Activated gamma-delta T cell (primary cell): ENCODE results near the gene CAMK1G.

Experiments used
- DNase-seq: peaks from one replicate; lab custom pipeline; 2025; lab: John Stamatoyannopoulos, UW

CAMK1G gene

GRCh38 chr1:209635850-209636249, 52.3 kb downstream of the CAMK1G start:
- DNase-seq: no peak

- DNase-seq: no peak
Observed at GRCh38 chr1:209641832-209642172, 58.3 kb downstream of the CAMK1G start.

GRCh38 chr1:209642816-209643215, 59.3 kb downstream of the CAMK1G start:
- DNase-seq: no peak

- no peak for DNase-seq
Observed at GRCh38 chr1:209643285-209644020, 59.9 kb downstream of the CAMK1G start.

GRCh38 chr1:209645574-209646452, 62.3 kb downstream of the CAMK1G start:
- DNase-seq: no peak

DNA sequence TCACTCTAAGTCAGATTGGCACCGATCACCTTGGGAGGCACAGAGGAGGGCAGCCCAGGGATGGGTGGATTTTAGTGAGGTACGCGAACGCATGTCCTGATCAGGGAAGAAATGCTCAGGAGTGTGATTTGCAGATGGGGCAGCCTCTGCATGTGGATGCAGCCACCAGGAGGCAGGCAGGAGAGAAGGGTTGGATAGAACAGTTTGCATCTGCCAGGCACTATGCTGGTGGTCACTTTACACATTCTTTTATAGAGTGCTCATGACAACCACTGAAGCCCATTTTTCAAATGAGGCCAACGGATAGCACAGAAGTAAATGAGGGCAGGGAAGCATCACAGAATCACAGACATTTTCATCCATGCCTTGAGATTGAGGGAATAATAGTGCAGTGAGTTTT, 63.0 kb downstream of the CAMK1G start:
- DNase-seq: no peak

DNA sequence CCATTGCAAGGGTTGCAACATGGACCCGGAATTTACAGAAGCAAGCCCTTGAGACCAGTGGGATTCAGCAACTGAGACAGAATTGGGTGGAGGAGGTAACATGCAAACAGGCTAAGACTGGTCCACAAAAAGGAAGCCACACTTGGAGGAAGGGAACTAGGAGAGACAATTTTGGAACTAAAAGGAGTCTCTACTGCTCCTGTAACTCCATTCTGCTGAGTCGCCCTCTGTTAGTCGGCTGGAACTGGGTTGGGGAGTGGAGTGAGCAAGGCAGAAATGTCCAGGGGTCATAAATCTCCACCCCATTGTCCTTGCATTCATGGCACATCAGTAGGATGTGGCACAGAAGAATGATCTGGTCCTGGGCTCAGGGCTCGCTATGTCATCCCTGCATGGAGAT, 63.6 kb downstream of the CAMK1G start:
- no peak for DNase-seq

DNA sequence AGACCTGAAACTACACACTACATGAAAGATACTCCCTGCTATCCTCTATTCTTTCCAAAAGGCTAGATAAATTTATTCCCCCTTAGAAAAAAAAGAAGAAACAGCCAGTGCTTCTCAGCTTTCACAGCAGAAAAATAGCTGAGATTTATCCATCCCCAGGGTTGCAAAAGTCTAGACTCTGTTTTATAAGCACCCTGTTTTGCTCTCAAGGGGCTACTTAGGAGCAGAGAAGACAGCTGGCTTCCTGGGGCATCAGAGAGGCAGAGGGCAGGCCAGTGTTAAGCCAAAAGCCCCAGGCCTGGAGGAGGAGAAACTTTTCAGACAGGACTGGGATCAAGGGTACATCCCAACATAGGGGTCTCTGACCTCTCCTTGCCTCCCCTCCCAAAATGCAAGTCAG, 64.8 kb downstream of the CAMK1G start:
- DNase-seq: no peak

DNA sequence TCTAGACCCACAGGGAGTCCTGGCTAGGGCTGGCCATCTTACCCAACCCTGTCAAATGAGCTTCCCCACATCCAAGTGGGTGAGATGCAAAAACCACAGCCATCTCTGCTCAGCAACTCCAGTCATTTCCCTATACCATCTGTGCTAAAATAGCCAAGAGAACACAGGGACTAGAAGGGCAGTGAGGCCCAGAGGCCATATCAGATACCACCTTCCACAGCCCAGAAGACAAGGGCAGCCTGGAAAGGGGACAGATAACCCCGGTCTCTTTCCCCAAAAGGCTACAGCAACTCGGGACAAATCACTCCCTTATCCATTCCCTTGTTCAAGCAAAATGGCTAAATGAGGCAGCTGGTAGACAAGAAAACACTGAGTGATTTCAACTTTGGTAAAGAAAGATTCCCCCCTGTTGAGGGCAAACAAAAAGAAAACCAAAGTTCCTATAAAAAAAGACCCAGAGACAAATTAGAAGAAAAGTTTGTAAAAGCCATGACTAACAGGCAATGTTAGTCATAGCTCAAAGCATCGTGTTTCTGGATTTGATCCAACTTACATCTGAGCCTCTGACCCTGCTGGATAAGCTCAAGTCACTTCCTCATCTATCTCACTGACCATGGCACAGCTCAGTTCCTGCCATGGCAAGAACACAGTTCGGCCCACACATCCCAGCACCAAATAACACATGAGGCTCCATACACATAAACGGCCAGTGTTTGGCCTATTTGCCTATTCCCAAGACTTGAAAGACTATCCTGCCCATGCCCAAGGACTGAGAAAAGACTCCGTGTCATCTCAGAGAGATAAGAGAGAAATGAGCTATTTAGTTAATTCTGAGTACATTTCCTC, 65.6 kb downstream of the CAMK1G start:
- no peak for DNase-seq

DNA sequence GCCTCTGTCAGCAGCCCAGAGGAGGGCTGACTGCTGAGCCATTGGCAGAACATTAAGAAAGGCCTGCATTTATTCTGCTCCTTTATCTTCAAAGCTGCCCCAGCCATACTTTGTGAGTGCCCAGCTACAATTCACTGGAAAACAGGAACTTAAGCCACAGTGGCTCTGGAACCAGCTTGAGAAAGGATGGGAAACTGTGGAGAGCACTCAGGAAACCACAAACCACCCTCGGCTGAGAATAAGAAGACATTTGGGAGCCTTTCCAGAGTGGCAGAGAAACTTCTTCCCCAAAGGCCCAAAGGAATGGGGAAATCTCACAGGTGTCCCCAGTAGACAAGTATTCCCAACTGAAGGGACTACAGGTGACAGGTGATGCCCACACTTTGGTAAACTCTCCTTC, 66.9 kb downstream of the CAMK1G start:
- no peak for DNase-seq

DNA sequence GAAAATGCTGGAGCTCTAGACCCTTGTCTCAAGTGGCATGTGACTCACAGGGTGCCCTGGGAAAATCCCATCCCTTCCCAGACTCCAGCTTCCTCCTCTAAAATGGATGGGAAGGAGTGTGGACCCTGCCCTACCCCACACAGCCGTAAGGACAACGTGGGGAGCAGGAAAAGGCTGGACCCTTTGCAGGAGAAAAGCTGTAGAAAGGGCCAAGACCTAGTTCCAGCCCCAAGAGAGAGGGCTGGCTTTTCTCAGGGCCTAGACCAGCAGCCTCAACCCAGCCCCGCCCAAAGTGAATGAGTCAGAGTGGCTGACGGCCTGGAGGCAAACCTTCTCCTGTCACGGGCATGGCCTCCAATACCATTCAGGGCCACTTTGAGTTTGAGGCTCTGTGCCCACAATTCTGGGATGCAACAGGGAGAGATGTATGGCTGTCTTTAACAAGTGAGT, 67.6 kb downstream of the CAMK1G start:
- no peak for DNase-seq

- DNase-seq: no peak
Observed at GRCh38 chr1:209652121-209652735, 68.7 kb downstream of the CAMK1G start, which contains the start of gene LAMB3. LAMB3 (minus strand) TSS chr1:209652425; CDS start chr1:209650944, 1,481 bp downstream.

- no peak for DNase-seq
Observed at GRCh38 chr1:209652873-209653401, 69.4 kb downstream of the CAMK1G start.

DNA sequence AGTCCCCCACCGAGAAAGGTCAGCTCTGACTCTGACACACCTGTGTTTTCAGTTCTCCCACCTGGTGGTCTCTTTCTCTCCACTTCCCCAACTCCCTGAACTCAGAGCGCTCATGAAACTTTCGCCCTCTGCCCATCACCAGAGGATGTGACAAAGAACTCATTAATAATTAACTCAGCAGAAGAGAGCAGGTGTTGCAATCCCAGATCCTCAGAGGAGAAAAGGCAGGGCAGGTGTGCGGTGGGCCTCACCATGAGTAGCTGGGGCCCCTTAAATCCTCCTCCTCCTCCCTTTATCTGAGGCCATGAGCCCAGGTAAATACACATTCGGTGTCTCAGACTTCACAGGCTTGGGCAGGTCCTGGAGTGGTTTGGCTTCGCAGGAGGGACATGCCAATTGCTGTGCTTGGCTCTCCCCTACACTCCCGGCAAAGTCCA, 70.4 kb downstream of the CAMK1G start:
- no peak for DNase-seq

GRCh38 chr1:209655411-209656231, 72.1 kb downstream of the CAMK1G start:
- no peak for DNase-seq

GRCh38 chr1:209657140-209657879, 73.8 kb downstream of the CAMK1G start:
- no peak for DNase-seq

- DNase-seq: no peak
Observed at GRCh38 chr1:209657918-209658317, 74.4 kb downstream of the CAMK1G start.

DNA sequence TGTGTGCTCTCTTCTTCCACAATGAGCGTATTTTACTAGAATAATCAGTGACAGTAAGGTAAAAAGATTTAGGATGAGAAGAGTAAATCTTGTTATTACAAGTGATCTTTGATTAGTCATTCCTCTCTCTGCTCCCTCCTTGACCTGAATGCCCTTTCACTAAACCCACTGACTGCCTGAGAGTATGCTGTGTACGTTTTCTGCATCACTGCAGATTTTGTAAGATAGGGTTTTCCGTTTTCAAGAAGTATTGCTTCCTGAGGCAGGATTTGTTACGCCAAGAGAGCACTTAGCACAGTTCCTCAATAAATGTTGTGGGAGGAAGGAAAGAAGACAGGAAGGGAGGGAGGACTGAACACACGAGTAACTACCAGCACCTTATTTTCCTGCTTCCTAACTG, 76.4 kb downstream of the CAMK1G start:
- no peak for DNase-seq

- no peak for DNase-seq
Observed at GRCh38 chr1:209661071-209661470, 77.6 kb downstream of the CAMK1G start.

- no peak for DNase-seq
Observed at GRCh38 chr1:209662879-209663327, 79.4 kb downstream of the CAMK1G start.
